HS-5 (cell line): ENCODE results near the gene MAST4.
"Not testable (repeated sequence)": the region's sequence is repeated elsewhere in the genome, so short reads cannot be mapped to it uniquely, and the experiment has no call there.

Experiments
- DNase-seq: peaks from one replicate; pipeline ENCODE4 v3.0.0-alpha.2; 2012; ENCODE audit warnings: low read depth

Gene MAST4

DNA sequence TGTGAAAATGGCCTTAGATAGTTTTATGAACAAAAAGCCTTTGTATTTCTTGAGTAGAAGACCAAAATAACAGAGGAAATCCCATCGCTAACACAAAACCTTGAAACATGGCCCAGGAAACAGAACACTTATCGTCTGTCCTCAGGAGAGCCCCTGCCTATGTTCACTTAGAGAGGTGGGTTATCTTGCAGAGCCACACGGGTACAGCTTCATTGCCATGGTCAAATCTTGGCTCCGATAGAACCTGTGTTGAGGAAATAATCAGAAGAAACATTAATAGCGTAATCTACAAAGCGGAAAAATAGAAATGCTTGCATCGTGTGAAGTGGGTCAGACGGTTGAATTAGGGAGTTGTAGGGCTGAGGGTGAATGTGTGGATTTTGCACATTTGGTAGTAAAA lies 216.1 kb downstream of the MAST4 start:
- no peak for DNase-seq

DNA sequence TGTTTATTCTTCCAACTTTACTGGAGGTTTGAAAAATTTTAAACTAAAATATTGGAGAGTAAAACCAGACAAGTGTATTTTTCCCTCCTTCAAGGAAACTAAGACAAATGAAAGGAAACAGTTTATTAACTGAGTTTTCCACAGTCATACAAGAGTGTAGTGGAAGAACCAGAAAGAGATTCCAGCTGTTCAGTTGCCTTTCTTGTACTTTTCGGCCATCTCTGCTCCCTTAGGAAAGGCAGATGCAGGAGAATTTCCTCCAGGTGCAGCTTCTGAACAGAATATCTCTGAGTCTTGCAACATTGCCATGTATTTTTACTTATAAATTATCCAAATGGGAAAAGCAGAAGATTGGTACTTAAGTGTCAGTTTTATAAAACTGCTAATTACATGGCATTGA lies 217.1 kb downstream of the MAST4 start:
- no peak for DNase-seq

DNA sequence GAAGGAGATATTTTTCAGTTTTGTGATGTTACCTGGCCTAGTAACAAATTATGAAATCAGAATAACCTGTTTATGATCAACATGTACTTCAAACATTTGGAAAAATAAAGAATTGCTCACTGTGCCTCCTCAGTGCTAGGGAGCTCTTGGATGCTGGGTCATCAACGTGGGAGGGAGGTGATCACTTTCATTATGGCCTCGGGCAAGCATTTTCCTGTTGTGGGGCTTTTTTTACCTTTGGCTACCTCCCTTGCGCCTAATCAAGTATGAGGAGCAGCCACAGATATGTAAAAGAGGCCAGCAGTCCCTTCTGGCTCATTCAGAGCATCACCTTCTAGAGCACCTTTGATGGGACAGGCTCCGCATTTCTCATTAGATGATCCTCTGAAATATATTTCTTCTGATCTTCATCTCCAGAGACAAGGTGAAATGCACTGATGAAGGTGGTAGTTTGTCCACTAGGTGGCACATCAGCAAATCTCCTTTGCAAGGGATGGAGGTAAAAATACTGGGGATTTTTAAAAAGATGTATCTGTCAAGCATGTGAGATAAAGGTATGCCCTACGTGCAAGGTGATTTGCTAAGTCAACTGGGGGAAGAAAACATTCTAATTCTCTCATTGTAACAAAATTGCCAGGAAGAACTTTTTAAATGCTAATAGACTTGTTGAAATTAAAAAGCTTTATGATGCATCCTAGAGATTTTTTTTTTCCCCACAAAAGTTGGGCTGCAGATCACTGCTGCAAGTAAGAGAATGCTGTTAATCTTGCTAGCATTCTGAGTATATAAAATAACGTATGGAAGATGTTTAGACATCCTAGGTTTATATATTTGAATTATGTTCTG lies 218.2 kb downstream of the MAST4 start:
- peak; percentile 14 for DNase-seq

DNA sequence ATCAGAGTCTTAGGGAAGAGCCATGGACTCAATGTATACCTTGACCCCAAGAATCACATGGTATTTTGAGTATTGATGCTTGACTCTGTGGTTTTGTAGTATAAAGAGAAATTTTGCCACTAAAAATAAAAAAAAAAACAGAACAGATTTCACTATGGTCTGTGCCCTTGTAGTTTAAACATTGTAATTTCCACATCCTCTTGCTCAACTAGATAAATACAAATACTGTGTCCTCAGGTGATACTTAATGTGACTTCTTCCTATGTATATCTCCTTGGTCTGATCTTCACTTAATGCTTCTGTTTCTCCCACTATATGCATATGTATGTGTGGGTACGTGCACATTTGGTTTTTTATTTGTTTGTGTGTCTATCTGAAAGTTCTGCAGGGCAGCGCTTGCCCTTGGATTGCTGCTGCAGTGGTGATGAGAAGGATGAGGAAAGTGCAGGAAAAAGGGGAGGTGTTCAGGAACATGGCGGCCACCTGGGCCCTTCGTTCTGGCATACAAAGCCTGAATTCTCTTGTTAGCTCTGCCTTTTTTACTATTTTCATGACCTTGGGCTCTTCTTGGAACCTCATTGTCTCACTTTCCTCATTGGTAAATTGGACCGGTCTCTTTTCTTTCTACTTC lies 222.2 kb downstream of the MAST4 start:
- DNase-seq, result no peak

DNA sequence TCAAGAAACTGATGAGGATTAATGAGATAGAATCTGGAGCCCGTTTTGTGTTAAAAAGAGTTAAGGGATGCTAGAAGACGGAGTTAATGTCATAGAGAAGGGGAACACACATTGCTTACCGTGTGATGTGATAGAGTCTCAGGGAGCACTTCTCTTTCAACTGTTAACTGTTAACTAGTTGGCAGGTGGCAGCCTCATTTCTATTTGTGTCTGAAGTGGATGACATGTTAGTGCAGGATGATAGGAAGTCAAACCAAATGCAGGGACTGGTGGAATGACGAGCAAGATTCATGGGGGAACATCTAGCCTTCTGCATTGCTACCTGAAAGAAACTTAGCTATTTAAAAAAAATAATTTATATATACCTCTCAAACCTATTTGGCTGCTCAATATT lies 222.7 kb downstream of the MAST4 start:
- no peak for DNase-seq

DNA sequence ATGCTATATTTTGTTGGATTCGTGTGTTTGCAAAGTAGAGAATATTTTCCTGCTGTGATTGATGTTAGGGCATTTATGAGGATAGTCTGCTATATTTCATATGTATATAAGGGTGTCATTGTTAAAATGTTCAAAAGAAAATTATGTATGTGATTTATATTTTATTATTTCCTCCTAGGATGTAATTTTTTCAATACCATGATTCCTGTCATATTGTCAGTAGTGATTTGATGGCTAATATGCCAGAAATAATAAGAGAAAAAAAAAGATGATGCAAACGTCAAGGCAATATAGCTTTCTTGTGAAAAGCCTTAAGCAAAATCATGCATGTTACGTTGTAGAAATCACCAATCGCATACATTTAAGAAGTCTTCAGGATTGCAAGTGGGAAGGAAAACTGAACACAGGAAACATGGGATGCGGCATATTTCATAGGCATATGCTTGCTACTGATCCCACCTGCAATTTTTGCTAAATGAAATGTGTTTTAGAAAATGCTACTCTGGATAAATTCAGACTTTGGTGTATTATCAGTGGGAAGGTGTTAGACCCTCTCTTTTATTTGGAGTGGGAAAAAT lies 224.5 kb downstream of the MAST4 start:
- no peak for DNase-seq

DNA sequence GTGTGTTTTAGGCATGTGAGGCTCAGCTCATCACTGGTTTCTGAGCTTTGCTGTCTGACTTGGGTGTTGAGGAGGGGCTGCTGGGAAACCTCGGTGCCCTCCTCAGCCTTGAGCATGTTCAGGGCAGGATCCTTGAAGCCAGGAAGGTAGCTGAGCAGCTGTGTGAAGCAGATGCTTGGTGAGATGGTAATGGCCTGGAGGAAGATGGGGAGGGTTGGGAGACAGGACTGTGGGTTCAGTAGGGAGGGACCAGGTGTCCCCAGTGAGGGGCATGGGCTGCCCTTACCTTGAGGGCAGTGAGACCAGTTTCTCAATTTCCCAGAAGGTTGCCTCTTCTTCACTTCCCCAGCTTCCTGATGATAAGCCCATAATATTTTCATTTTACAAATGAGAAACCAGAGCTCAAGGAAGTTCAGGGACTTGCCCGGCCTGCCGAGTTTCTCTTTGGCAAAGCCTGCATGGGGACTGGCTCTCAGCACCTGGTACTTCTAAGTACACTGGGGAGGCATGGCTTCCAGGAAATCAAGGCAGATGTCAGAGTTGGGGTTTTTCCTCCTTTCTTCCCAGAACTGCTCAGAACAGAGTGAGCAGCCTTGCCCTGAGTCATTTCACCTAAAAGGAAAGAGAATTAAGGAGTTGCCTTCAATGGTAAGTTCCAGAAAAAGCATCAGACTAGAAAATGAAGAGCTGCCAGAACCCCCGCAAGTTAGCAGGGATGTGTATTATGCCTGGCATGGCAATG lies 225.7 kb downstream of the MAST4 start:
- no peak for DNase-seq

DNA sequence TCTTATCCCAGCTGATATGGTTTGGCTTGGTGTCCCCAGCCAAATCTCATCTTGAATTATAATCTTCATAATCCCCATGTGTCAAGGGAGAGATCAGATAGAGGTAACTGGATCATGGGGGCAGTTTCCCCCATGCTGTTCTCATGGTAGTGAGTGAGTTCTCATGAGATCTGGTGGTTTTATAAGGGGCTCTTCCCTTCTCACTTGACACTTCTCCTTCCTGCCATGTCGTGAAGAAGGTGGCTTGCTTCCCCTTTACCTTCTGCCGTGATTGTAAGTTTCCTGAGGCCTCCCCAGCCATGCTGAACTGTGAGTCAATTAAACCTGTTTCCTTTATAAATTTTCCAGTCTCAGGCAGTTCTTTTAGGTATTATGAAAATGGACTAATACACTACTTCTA lies 226.7 kb downstream of the MAST4 start:
- not testable (repeated sequence) for DNase-seq

DNA sequence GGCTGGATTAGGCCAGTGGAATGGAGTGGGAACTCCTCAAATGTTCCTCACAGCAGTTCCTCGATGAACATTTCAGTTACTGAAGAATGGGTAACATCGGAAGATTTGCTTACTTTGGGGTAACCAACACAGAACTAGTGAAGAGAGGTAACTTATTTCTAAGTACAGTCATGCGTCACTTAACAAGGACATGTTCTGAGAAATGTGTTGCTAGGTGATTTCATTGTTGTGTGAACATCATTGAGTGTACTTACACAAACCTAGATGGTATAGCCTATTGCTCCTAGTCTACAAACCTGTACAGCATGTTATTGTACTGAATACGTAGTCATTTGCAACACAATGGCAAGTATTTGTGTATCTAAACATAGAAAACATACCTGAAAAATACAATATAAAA lies 228.3 kb downstream of the MAST4 start:
- DNase-seq, result no peak

DNA sequence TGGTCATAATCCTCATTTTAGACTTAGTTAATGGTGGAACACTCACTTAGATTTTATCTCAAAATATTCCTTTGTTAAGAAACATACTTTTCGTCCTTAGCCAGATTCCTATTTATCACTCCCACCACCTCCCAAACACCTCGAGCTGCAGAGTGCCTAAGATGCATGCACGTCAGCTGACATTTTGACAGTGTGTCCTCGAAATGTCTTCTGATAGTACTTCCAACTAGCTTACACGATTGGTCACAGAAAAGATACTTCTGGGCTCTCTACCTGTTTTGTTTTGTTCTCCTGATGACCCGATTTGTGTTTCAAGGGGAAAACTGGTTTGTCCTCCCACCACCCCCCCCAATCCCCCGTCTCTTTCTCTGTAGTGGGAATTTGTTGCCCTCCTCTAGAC lies 230.1 kb downstream of the MAST4 start:
- DNase-seq, result no peak

DNA sequence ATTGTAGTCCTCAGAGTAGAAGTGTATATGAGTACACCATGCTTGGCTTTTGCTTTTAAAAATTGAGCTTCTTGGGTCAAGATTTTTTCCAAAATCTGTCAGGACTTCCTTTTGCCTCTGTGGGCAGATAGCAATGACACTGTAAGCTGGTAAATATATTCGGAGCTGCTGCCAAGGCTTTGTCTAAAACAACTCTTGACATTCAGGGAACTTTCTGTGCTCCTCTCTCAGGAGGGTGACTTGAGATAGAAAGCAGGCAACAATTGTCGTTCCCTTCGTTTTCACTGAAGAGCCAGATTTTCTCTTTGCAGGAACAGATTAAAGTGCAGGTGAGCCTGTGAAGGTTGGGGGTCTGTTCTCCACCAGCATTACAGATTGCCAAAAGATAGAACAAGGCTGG lies 230.5 kb downstream of the MAST4 start:
- no peak for DNase-seq

DNA sequence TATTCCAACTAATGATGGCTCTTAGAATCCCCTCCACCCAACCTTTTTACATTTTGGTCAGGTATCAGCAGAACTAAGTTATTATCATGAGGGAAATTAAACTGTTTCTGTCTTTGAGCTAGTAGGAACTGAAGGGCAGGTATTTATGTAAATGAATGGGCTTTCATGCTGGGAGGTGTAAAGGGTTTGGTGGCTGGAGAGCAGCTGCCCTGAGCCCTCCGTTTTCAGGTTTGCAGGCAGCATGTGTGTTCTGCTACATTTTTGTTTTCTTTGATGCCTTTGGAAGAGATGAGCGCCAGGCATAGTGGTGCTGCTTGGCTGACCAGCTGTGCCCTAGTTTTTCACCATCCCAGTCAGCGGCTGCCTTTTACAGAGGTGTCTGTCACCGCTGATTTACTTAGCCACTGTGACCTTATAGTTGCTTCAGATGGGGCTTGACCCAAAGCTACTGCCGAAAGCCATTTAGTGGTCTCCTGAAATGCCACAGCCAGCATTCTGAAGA lies 231.9 kb downstream of the MAST4 start:
- DNase-seq, result no peak

DNA sequence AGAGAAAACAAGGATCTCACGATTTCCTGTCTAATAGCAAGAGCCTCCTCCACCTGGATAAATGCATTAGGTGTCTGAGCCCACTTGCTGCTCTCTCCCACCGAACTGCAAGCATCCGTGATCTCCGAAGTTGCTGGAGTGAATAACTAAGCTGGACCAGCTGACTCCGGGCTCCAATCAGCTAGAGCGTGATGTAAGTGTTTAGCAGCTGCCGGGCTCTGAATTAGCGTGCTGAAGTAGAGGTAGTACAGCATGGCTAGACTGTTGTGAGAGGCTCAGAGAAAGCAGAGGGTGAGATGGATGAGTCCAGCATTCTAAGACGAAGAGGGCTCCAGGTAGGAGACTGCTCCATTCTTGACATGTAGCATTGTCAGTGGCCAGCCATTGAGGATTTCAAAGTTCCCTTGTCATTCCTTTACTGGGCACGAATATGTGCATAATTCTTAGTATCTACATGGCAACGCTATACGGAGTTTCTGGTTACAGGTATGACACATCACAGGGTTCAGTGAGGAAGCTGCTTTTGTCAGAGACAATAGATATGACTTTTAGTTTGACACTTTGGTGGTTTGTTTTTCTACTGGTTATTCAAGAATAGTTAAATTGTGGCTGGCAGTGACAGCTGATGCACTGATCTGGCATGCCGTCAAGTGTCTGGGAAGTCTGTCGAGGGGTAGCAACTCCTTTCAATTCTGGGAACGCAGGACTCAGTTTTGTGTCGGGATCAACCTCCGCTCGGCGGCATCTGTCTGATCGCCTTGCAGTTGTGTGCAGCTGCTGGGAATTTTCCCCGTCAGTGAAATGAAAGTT lies 232.6 kb downstream of the MAST4 start:
- no peak for DNase-seq

DNA sequence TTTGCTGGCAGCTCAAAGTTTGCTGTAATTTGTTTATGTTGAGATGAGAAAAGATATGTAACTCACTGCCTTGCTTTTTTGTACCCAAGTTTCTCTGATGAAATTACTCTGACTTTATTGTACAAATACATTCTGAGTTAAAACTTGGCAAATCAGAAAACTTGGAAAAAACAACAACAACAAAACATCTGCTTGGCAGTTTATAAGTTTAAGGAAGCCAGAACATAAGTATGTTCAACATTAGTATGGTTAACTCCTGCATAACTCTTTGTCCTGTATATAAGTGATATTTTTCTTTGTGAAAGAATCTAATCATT lies 233.1 kb downstream of the MAST4 start:
- no peak for DNase-seq

DNA sequence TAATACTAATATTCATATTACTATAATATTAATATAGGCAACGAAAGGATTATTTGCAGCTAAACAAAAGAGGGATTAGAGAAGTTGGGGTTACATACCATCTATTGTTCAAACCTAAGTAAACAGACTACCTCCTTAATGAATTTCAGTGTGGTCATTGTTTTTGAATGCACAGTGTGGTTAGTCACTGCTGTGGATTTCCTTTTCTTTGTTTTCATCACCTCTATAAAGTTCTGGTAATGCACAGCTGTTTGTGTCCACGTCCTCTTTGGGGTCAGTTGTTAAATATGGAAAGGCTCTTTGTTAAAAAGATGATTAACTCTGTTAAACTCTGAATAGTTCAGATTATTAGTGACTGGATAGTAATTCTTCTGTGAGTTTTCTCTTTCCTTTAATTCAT lies 233.6 kb downstream of the MAST4 start:
- DNase-seq, result peak; percentile 55

DNA sequence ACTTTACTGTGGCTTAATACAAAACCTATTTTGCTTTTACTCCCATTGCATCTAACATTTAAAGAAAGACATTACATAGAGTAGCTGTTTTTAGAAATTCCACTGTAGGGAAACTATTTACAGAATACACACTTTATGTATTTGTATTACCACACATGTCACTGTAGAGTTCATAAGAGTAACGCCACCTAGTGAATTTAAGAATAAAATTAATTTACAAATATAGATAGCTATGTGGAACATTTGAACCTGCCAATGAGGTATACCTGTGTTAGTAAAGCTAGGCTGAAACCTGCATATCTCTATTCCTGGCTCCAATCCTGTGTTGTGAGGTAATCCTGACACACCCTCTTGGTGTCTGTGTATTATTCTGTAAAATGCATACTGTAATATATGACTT lies 234.4 kb downstream of the MAST4 start:
- DNase-seq, result no peak

DNA sequence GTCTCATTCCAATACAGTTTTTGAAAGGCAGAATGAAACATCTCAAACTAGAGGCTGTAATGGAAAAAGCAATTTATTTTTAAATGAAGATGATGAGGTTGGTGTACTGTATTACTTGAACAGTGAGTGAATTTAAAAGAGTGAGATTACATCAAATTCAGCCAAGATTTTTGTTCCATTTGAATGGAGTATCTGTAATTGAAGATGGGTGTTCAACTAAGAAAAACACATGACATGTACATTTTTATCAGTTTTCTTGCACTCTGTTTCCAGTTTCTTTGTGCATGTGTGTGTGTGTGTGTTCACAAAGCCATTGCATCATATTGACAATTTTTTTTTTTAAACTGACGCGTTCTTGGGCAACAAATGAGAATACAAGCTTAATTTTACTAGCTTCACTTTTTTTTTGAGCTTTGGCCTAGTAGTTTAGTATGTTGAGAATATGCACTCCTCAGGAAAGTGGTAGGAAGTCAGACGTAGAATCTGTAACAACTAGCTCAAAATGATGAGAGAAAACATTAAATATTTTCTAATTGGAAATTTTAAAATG lies 243.5 kb downstream of the MAST4 start:
- no peak for DNase-seq

DNA sequence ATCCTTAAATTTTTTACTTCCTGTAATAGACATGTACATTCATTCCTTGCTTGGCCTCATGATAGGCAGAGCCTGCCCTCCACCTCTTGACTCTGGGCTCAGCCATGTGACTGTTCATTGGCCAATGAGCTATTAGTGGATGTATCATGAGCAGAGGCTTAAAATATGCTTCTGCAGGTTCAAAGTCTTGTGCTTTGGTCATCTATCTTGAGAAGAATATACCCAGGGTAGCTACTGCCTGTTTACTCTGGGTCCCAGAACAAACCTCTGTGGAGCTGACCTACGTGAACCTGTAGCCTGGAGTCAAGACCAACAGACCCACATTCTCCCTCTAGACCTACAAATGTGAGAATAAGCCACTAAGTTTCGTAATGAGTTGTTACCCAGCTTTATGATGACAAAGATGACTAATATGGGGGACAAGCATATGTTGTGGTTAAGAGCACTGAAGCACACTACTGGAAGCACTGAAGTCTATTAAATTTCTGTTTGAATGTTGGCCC lies 244.4 kb downstream of the MAST4 start:
- no peak for DNase-seq

DNA sequence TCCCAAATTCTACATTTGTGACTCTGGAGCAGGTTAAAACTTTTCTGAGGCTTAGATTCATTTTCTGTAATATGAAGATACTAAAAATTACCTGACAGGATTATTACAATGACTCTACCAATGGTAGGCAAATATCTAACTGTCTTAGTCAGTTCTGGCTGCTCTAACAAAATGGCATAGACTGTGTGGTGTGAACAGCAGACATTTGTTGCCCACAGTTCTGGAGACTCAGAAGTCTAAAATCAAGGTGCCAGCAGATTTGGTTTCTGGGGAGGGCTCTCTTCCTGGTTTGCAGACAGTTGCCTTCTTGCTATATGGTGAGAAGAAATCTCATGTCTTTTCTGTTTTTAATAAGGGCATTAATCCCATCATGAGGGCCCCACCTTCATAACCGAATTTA lies 245.1 kb downstream of the MAST4 start:
- no peak for DNase-seq

DNA sequence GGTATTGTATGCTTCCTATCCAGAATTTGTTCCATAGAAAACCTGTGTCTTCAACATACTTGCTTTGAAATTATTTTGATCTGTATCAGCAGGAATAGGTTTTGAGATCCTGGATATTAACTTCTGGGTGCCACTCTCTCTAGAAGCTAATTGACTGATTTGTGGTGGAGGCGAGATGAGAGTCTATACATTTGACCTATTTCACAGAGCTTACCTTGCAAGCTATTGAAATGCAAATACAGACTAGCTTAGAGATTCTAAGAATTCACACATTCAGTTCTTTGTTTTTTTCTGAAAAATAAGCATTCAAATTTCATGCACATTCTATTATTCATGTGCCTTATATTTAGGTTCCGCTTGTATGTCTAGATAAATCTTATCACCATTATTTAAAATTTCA lies 246.3 kb downstream of the MAST4 start:
- no peak for DNase-seq

DNA sequence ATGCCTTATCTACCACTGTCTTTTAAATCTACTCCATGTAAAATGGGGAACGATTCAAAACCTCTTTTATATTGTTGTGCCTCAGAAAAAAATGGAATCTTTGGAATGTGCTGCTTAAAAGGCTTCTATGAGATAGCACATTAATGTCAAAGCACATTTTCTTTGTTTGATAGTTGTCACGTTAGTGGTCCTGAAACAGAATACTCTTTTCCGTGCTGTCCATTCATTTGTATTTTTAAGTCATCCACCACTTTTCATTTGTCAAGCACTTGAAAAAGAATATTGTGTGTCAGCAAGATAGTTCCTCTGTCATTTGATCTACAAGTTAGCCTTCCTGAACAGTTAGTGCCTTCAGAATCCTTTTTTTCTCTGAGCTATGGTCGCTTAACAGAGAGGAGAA lies 246.9 kb downstream of the MAST4 start:
- no peak for DNase-seq
